GM19397 (cell line): Measurements from ENCODE around the gene VDR.

Experiments
- ATAC-seq: cut with Tn5 transposase; IDR thresholded peaks from one replicate; pipeline ENCODE4 v1.9.1; 2021; ENCODE audit warnings: mild to moderate bottlenecking, moderate library complexity; ENCODE audit not compliant: unreplicated experiment

The VDR gene

DNA sequence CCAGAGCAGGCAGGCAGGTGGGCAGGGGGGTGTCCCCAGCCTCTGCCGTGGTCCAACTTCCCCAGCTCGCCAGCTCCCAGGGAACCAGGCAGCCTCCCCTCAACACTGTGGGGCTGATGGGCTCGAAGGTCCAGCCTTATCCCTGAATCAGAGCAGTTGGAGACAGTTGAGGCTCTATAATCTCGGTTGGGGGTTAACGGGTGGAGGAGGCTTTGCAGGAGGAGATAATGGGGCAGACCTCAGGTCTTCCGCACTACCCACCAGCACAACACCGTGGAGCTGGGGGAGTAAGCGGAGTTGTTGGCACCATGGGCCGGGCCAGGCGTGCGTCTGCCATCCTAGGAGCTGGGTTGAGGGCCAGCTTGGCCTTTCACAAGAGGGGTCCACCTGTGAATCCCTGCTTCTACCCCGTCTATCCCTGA is 71.2 kb downstream of the VDR start:
- ATAC-seq, result no peak

GRCh38 chr12:47832263-47832933 is 72.4 kb downstream of the VDR start:
- no peak for ATAC-seq

- ATAC-seq, result no peak
Measured at GRCh38 chr12:47829584-47829983, 75.2 kb downstream of the VDR start.

GRCh38 chr12:47828976-47829482 is 75.8 kb downstream of the VDR start:
- ATAC-seq, result no peak

GRCh38 chr12:47828008-47828975 is 76.5 kb downstream of the VDR start:
- no peak for ATAC-seq

- no peak for ATAC-seq
Measured at GRCh38 chr12:47825173-47825639, 79.6 kb downstream of the VDR start.

DNA sequence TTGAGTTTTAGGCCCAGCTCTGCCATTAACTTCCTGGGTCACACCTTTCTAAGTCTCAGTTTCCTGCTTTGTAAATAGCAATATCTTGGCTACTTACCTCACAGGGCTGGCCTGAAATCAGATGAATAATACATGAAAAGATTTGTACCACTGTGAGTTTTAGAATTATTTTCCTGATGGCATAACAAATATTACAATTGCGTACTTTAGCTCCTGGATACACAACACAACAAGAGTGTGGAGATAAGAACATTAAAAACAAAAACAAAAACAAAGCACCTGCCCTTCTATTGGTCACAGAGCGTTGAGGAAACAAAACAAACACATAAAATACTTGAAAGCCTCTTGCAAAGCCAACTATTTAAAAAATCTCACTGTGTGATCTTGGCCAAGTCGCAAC is 80.2 kb downstream of the VDR start:
- no peak for ATAC-seq

- ATAC-seq, result no peak
Measured at GRCh38 chr12:47824198-47824597, 80.6 kb downstream of the VDR start.

DNA sequence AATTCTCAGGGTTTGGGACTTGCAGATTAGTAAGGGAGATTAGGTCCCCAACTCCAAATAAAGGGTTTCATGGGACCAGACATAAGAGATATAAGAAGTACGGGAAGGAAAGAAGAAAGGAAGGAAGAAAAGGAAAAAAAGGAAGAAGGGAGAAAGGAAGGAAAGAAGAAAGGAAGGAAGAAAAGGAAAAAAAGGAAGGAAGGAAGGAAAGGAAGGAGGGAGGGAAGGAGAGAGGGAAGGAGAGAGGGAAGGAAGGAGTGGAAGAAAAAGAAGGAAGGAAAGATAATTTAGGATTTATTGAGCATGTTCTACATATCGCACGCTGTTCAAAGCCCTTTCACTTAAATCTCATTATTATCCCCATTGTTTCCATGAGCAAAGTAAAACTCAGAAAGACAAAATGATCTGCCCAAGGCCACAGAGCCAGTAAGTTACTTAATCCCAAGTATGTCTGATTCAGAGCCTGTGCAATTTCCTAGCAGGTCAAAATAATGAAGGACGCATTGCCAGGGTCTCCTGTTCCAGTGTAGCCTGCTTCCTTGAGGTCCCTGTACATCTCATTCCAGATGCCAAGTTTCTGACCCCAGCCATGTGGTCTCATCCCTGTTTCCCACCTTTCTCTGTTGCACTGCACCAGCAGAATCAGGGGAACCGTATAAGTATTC is 81.2 kb downstream of the VDR start:
- ATAC-seq, result no peak

- no peak for ATAC-seq
Measured at GRCh38 chr12:47822863-47823262, 81.9 kb downstream of the VDR start.

GRCh38 chr12:47822401-47822800 is 82.4 kb downstream of the VDR start:
- ATAC-seq, result no peak

- ATAC-seq, result no peak
Measured at GRCh38 chr12:47821346-47821706, 83.5 kb downstream of the VDR start.

DNA sequence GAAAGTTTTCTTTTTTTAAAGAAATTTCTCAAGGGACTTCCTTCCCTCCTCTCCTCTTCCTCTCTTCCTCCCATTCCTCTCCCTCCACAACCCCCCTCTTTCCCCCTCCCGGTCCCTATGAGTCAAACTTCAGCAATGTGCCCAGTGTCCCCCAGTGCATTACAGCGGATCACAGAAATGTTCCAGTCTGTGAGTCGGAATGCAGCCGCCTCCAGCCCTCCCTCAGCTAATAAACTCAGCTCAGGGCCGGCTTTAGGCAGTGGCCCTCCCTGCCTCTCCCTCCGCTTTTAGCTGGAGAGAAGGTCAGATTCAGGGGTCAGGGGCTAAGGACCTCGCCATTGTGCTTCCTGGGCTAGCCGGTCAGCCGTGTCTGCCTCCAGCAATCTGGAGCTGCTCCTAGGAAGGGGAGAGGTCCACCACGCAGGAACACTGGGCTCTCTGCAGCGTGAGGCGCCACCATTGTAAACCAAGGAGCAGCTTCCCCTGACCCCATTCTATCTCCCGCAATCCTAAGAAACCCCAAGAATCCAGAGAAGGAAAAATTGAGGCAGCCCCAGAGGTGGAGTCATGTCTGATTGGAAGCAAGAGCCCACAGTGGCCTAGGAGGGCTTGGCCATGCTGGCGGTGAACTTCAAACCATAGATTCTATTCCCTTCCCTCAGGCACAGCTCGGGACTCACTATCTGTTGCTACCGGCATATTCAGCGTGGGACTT is 84.0 kb downstream of the VDR start:
- ATAC-seq, result no peak

DNA sequence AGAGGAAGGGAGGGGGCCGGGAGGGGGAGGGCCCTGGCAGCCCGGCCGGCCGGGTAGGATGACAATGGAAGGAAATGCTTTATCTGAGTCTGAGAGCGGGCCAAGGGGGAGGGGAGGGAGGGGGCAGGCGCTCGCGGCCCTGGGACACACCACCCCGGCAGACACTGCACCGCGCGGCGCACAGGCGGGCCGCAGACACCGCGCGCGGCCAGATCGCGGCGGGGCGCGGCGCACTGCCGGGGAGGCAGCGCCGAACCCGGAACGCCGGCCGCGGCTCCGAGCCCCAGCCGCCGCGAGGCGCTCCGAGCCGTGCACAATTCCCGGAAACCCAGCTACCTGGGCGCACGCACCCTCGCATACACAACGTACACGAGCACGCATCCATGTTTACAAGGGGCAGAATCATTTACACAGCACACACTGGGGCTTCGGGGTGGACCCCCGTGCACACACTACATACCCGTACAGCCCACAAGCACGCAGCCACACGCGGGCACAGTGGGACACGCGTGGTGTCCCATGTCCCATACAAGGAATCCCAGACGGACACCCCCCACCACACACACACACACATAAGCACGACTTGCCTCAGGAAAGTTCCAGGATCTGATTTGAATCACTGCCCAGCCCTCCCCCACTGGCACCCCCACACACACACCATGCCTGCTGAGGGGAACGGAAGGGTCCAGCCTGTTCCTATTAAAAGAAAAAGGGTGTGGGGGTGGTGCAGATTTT is 84.7 kb downstream of the VDR start, which contains the start of gene HDAC7:
Gene HDAC7, minus strand, starts transcription at position 8 of the 735 bp plus-strand sequence. CDS start 118 bp downstream, outside the sequence.
- ATAC-seq, result peak; percentile 36

DNA sequence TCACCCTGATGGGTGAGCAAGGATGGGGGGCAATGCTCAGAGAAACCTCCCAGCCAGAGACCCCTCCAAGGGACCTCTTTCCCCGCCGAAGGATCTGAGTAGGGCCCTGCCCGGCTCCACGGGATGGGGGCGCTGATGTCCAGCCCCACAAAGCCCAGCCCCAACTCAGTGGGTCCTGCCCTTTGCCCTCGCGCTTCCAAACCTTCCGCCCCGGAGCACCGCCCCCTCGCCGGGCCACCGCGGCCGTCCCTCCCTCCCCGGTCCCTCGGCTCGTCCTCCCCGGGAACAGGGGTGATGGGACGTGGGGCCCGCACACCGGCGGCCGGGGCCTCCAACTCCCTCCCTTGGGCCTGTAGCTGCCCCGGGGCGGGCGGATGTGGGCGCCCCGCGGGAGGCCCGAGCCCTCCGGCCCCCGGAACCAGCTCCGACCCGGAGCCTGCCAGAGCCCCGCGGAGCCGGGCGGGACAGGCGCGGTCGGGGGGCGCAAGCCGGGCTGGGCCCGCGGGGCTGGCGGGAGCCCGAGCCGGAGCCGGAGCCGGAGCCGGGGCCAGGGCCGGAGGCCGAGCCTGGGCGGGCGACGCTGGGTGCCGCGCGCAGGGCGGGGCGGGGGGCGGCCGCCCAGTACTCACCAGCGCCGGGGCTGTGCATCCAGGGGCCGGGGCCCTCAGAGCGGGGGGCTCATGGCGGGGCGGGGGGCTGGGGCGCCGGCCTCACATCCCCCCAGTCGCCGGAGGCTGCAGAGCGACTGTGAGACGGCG is 85.5 kb downstream of the VDR start:
- ATAC-seq, result peak; percentile 39

GRCh38 chr12:47818467-47819137 is 86.2 kb downstream of the VDR start:
- no peak for ATAC-seq

- no peak for ATAC-seq
Measured at GRCh38 chr12:47818007-47818376, 86.8 kb downstream of the VDR start.

DNA sequence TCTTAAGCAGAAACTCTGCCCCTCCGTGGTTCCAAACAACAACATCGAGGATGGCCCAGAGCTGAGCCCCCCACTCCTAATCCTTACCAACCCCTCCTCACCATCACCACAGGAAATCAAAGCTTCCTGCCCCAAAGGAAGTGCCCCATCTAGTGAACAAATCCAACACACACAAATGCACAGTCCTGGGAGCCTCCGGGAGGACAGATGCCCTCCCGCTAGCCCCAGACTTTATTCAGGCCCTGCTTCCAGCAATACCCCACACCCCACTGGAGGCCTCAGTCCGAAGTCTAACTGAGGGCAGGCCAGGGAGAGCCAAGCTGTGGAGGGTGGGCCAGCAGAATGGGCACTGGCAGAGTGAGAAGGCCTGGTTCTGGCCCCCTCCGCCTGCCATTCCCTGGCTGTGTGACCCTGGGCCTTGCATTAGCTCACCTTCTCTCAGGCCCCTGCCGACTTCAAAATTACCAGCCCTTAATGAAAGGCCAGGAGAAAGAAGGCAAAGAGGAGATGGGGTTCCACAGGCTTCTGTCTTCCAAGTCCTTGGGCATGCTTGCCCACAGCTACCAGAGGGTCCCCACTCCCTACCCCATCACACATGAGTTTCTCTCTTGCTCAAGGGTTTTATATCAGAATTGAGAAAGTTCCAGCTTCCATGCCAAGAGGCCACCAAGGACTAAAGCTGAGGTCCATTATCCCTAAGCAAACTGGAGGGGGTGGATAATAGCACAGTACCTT is 87.4 kb downstream of the VDR start:
- no peak for ATAC-seq
